Stimulated activated CD4-positive, alpha-beta T cell treated with anti-CD3 and anti-CD28 coated beads, Interleukin-4, amount 100 ng/mL, for 24 hours (primary cell): ENCODE measurements around the gene CES2.
A peak's percentile ranks its signal among the peaks of the same experiment; 100 is the strongest.
"Not testable (repeated sequence)": the region's sequence is repeated elsewhere in the genome, so short reads cannot be mapped to it uniquely, and the experiment has no call there.

Source experiments
- DNase-seq: peaks from one replicate; pipeline ENCODE4 v3.0.0-alpha.2; 2020

CES2 gene

GRCh38 chr16:66983033-66983432, 47.7 kb downstream of the CES2 start:
- no peak for DNase-seq

GRCh38 chr16:66984892-66985311, 49.6 kb downstream of the CES2 start:
- peak; percentile 72 for DNase-seq

GRCh38 chr16:66986559-66986958, 51.2 kb downstream of the CES2 start:
- no peak for DNase-seq

- no peak for DNase-seq
Measured at GRCh38 chr16:66988197-66988788, 53.0 kb downstream of the CES2 start, which contains the start of gene CES4A. Gene CES4A (plus strand): TSS chr16:66988589. CDS start chr16:66988773, 184 bp downstream.

GRCh38 chr16:66991545-66992077, 56.3 kb downstream of the CES2 start:
- DNase-seq, result no peak

- not testable (repeated sequence) for DNase-seq
Measured at GRCh38 chr16:66993558-66993957, 58.2 kb downstream of the CES2 start.
